HEK293 (cell line): ENCODE measurements around the gene CCSER1.

Experiments
- BCL6B ChIP-seq: fragments of 450-650 bp; formaldehyde crosslinking; IDR thresholded peaks from 2 replicates; pipeline ENCODE4 v1.5.1; 2017; ENCODE audit warnings: missing biosample characterization, missing genetic modification characterization
- CTCF ChIP-seq: fragments of 450-650 bp; formaldehyde crosslinking; IDR thresholded peaks from 2 replicates; pipeline ENCODE4 v1.5.1; 2016; ENCODE audit warnings: missing biosample characterization, missing genetic modification characterization

- no peak for TF ChIP-seq BCL6B (tag by site-specific recombination)
- TF ChIP-seq CTCF (tag by site-specific recombination), result no peak
Observed at GRCh38 chr4:90186229-90186628, 59.0 kb downstream of the CCSER1 start.
